Stimulated activated CD4-positive, alpha-beta T cell treated with anti-CD3 and anti-CD28 coated beads, TNF-alpha, amount 100 ng/mL, for 24 hours (primary cell): Measurements from ENCODE around the gene OBSL1.

ENCODE experiments used
- DNase-seq, 3 experiments: peaks; one replicate each; pipeline ENCODE4 v3.0.0-alpha.2; 2020; ENCODE audit warnings: low read depth in 3 of 3

The OBSL1 gene

DNA sequence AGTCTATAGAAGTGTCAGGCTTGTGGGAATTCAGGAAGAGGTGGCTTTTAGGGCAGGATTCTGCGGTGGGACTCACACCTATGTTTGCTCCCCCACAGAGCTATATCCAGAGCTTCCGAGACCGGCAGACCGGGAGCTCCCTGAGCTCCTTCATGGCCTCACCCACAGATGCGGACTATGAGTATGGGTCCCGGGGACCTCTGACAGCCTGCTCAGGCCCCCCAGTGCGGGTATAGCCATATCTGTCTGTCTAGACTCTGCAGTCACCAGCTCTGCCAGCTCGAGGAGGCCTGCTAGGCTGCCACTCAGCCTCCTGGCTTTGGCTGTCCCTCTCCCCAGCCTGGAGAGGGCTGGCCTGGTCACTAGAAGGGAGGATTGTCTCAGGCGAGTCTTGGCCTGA, 21.7 kb downstream of the OBSL1 start:
- no peak for DNase-seq

GRCh38 chr2:219548990-219549389, 22.3 kb downstream of the OBSL1 start:
- no peak for DNase-seq

- no peak for DNase-seq
Observed at GRCh38 chr2:219547621-219548020, 23.7 kb downstream of the OBSL1 start.

DNA sequence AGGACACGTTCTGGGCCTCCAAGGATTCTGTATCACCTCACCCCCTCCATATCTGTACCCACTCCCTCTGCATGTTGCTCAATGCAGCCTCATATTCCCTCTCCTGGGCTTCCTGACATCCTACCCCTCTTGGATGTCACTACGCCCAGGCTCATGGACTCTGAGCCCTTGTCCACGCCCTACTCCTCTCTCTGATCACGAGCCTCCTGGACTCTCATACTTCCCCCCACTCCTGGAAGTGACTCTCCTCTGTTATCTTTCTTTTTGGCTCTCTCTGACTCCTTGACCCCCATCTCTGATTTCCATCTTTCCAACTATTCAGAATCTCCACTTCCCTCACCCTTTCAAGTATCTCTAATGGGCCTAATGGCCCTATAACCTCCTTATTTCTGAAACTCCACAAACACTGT, 25.4 kb downstream of the OBSL1 start:
- no peak for DNase-seq

DNA sequence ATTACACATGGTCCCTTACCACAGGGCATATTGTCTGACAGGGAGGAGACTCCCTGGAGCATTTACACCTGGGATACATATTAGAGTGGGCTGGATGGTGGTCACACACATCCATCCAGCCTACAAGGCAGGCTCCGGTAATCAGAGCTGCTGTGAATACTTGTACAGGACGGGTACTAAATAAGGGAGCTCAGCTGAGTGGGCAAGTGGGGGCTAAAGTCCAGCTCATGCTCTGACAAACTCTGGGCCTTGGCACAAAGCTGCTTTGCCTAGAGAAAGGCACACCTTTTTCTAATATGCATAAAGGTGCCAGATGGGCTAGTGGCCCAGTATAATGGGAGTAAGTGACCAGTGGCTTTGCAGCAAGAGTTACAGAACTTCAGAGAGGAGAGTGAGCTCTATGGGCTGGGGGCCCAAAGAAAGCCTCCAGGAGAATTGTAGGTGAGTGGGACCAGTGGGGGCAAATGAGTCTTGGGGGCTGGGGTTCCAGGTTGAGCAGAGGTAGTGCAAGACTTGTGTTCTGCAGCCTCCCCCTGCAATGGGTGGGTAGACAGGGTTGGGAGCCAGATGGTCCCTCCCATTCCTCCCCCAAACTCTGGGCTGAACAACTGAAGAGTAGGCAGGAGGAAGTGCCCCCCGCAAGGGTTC, 25.9 kb downstream of the OBSL1 start:
- no peak for DNase-seq

- DNase-seq, result no peak
Observed at GRCh38 chr2:219544567-219544966, 26.8 kb downstream of the OBSL1 start.

GRCh38 chr2:219543596-219544358, 27.6 kb downstream of the OBSL1 start, which contains the start of the genes CHPF and TMEM198:
Gene CHPF (minus strand): TSS chr2:219543809. CDS start chr2:219543538, 271 bp downstream.
Gene TMEM198 (plus strand): TSS chr2:219544028. CDS start chr2:219544728, 700 bp downstream.
- peak; percentile 87 to 96 (median 91) for DNase-seq

GRCh38 chr2:219542931-219543595, 28.3 kb downstream of the OBSL1 start:
- DNase-seq, result no peak

DNA sequence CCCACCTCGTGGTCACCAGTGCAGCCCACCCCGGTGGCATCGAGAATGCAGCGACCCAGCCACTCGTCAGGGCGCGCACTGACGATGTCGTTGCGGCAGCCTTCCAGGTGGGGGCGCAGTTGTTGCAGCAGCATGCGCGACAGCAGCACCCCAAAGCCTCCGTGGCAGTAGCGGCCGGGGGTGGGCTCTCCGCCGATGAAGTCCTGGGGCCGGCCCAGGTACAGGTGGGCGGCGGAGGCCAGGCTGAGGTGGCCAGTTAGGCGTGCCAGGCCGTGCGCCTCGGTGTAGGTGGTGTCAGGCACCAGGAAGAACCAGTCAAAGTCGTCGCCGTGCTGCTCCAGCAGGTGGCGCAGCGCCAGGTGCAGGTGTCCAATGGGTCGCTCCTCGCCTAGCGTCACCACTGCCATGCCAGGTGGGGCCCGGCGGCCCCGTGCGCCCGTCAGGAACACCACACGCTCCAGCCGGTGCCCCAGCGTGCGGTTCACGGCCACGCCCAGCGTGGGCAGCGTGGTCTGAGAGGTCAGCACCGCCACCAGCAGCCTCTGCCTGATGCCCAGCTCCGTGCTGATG, 29.6 kb downstream of the OBSL1 start:
- DNase-seq, result peak; percentile 64 to 89 (median 68)

GRCh38 chr2:219540784-219541504, 30.4 kb downstream of the OBSL1 start:
- no peak for DNase-seq

- DNase-seq, result no peak
Observed at GRCh38 chr2:219539926-219540678, 31.2 kb downstream of the OBSL1 start.

DNA sequence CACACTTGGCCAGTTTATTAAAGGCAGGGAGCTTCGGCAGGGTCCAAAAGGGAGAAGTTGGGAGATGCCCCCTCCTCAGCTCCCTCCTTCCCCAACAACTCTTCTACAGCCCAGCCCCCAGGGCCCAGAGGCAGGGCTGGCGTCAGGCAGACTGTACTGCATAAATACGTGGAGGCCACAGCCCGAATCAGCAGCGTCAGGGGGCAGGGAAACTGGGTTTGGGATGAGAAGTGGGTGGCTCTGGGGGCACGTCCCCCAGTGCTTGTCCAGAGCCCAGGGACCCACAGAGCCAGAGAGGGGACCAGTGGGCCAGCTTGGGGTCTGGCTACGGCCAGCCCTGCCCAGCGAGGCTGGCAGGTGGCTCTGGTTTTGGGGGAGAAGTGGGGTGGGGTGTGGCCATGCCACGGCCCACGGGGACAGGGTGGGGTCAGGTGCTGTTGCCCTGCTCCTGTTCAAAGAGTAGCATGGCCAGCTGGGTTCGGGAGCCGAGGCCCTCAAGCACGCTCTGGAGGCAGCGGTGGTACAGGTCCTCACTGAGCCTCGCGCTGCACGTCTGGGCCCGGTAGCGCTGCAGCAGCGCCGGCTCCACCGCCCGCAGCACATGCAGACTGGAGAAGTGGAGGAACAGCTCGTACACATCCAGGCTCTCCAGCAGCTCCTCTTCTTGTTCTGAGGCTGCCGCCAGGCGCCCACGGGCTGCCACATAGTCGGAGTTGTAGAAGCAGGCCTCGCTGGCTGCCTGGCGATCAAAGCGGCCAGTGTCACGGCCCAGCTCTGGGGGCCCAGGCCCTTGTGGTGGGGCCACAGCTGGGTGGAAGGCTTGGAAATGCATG, 32.2 kb downstream of the OBSL1 start:
- DNase-seq, result no peak

DNA sequence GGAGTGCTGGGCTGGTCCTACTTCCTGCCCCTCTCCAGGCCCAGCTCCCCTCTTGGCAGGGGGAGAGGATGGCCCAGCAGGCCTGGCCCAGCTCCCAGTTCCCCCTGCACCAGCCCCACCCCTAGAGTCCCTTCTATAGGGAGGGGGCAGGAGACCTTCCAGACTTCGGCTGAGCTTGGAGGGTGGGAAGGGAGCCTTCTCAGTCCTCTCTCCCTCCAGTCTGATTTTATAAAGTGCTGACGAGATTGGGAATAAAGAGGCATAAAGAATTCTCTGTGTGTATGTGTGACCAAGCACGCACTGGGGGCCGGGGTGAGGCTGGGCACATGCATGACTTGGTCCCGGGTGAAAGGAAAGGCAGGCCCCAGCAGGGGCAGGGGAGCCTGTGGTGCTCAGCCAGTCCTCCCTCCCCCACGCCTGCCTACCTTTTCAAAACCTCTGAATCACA, 32.8 kb downstream of the OBSL1 start:
- DNase-seq, result no peak

DNA sequence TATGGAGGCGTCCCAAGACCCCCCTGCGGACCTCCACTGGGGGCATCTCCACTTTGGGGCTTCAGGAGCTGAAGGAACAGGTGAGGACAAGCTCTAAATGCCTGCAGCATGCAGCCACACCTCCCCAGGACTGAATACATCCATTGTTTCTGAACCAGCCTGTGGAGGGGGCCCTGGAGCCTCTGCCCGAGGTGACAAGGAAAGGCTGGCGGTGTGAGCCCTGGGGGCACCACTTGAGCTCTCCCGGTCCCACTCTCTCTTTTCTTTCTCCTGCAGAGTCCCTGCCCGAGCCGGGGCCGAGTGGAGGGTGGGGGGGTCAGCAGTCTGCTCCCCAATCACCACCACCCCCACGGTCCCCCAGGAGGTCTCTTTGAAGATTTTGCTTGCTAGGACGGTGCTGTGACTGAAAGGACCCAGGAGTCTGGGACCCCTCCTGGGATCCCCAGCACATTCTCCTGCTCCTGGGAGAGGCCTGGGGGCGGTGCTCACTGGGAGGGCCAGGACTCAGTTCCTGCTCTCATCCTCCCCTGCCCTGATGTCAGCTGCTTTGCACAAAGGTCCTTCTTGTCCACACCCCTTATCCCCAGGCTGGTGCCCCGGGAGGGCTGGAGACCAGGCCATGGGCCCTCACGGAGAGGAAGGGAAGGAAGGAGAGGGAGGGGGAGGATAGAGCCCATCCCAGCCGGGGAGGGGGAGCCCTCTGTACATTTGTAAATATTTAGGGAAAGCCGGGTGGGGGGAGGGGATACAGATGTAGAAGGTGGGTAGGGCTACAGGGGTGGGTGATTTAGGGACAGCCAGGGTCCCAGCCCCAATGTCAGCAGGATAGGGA, 33.5 kb downstream of the OBSL1 start:
- DNase-seq, result no peak

- DNase-seq, result no peak
Observed at GRCh38 chr2:219536967-219537366, 34.4 kb downstream of the OBSL1 start.

- no peak for DNase-seq
Observed at GRCh38 chr2:219536425-219536824, 34.9 kb downstream of the OBSL1 start.

- no peak for DNase-seq
Observed at GRCh38 chr2:219533930-219534661, 37.2 kb downstream of the OBSL1 start.

DNA sequence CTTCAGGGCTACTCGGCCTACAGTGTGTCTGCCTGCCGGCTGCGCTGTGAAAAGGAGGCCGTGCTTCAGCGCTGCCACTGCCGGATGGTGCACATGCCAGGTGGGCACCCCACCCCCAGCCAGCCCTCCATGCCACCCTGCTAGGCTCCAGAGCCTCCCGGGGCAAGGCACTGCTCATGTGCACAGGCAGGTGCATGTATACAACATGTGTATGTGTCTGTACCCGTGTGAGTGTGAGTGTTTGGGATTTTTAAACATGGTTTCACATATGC, 39.0 kb downstream of the OBSL1 start:
- no peak for DNase-seq
